Karpas-422 (cell line): ENCODE results near the gene ULK2. TPM values are rescaled to one million over a fixed set of nuclear protein-coding genes. Genes with fewer than 3 reads are reported as not detected.

Experiments
- DNase-seq: peaks from one replicate; pipeline ENCODE4 v3.0.0-alpha.2; 2015
- H2AFZ ChIP-seq: fragments of 200-600 bp; sonication (generic); 2 replicates; pipeline ENCODE4 v1.6.1; 2014; ENCODE audit warnings: antibody characterized with exemption, low read length, mixed read lengths
- H3K27ac ChIP-seq: fragments of 200-600 bp; sonication (generic); 2 replicates; pipeline ENCODE4 v1.5.1; 2014; ENCODE audit warnings: mild to moderate bottlenecking, low read length, moderate library complexity
- H3K27me3 ChIP-seq: fragments of 200-600 bp; sonication (generic); 2 replicates; pipeline ENCODE4 v1.6.1; 2014; ENCODE audit warnings: low read length, mixed read lengths
- H3K36me3 ChIP-seq: fragments of 200-600 bp; sonication (generic); 2 replicates; pipeline ENCODE4 v1.6.1; 2014; ENCODE audit warnings: low read length, mixed read lengths; ENCODE audit not compliant: insufficient read depth
- H3K4me1 ChIP-seq: fragments of 200-600 bp; sonication (generic); 2 replicates; pipeline ENCODE4 v1.6.1; 2014; ENCODE audit warnings: mild to moderate bottlenecking, low read length, mixed read lengths
- H3K4me2 ChIP-seq: fragments of 200-600 bp; sonication (generic); 2 replicates; pipeline ENCODE4 v1.6.1; 2014; ENCODE audit warnings: low read length, low read depth, mild to moderate bottlenecking; ENCODE audit not compliant: poor library complexity, severe bottlenecking
- H3K4me3 ChIP-seq: fragments of 200-600 bp; sonication (generic); 2 replicates; pipeline ENCODE4 v1.5.1; 2014; ENCODE audit warnings: mild to moderate bottlenecking, antibody characterized with exemption, low read length, mixed read lengths
- H3K79me2 ChIP-seq: fragments of 200-600 bp; sonication (generic); 2 replicates; pipeline ENCODE4 v1.6.1; 2014; ENCODE audit warnings: mild to moderate bottlenecking, low read length, mixed read lengths
- H3K9ac ChIP-seq: fragments of 200-600 bp; sonication (generic); 2 replicates; pipeline ENCODE4 v1.6.0; 2014; ENCODE audit warnings: low read length
- H3K9me2 ChIP-seq: fragments of 200-600 bp; sonication (generic), shearing (Covaris generic); replicated peaks from 2 replicates; pipeline ENCODE4 v1.6.0; 2014; ENCODE audit warnings: mild to moderate bottlenecking, low read length, moderate library complexity; ENCODE audit not compliant: insufficient read depth
- H3K9me3 ChIP-seq: fragments of 300-700, 200-600 bp; sonication (generic); 2 replicates; pipeline ENCODE4 v1.6.1; 2014; ENCODE audit warnings: low read length, mixed read lengths
- H4K20me1 ChIP-seq: fragments of 200-600 bp; sonication (generic); 2 replicates; pipeline ENCODE4 v1.6.1; 2014; ENCODE audit warnings: mild to moderate bottlenecking, antibody characterized with exemption, low read length, low read depth; ENCODE audit not compliant: insufficient read depth
- total RNA-seq: library from RNA; depleted of rRNA; stranded (reverse); fragments of >200 nt; shearing (Covaris generic); gene quantifications from 2 replicates; pipeline ENCODE4 v1.2.3, GENCODE V29; 2014; ENCODE audit warnings: low replicate concordance

Gene ULK2
- total RNA-seq, 1 experiment from 2014 or later: not detected

DNA sequence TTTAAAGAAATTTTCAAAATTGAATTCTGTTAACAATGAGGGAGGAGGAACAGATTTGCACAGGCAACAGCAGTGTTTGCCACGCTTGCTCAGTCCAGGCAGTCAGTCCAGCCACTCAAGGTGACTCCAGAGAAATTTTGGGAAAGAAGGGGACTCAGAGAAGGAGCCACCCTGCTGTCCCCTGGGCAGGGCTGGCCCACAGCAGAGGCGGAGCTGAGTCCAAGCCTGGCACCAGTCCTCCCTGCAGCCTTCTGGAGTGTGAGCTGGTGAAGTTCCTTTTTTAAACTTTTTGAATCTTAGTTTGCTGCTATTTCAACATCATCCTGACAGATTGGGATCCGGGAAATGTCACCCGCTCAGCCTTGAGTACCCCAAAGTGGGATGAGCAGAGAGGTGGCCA lies 136.9 kb downstream of the ULK2 start:
- no peak overlapping the region for H3K9ac ChIP-seq
- H3K4me3 ChIP-seq: no peak overlapping the region
- H3K9me3 ChIP-seq: no peaks in the 10 kb centered on the region
- no peaks in the 10 kb centered on the region for H3K79me2 ChIP-seq
- no peaks in the 10 kb centered on the region for H3K36me3 ChIP-seq
- H2AFZ ChIP-seq: no peak overlapping the region
- H3K4me2 ChIP-seq: no peak overlapping the region
- no peaks in the 10 kb centered on the region for H3K9me2 ChIP-seq
- no peak overlapping the region for H3K27ac ChIP-seq
- no peaks in the 10 kb centered on the region for H3K4me1 ChIP-seq
- no peaks in the 10 kb centered on the region for H3K27me3 ChIP-seq
- no peaks in the 10 kb centered on the region for H4K20me1 ChIP-seq
- no peak for DNase-seq

DNA sequence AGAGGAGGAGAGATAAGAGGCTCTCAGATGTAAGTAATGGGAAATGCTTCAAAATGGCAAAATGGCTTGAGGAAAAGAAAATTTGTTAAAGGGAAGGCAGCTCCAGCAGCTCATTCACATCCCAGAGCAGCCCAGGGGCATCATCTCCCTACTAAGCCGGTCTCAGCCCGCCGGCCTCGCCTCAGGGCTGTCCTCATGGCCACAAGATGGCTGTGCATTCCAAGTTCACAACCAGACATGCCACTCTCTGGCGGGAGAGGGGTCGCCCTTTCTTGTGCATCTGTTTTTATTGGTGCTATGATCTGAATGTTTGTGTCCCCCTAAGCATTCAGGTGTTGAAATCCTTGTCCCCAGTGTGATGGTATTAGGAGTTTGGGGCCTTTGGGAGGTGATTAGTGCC lies 137.8 kb downstream of the ULK2 start:
- H3K4me3 ChIP-seq: no peak overlapping the region
- H3K4me2 ChIP-seq: no peak overlapping the region

DNA sequence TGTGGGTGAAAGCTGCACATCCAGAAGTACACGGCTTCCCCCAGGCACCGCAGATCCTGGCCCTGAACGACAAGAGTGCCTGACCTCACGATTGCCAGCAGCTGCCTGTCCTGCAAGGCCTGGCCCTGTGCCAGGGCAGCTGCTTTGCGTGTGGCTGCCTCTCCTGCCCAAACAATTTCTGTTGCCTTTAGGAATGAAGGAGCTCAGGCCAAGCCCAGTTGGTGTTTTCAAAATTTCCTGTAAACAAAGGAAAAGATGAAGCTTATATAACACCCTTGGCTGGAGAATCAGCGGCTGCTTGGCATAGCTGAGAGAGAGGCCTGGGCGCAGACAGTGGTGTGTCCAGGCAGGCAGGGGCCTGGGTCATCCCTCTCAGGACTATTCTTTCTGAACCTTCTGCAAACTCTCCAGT lies 139.6 kb downstream of the ULK2 start:
- Histone ChIP-seq H3K27ac (no peak overlapping the region), H3K27me3 (no peaks in the 10 kb centered on the region), H3K79me2 (no peaks in the 10 kb centered on the region), H4K20me1 (no peaks in the 10 kb centered on the region), H3K9me3 (no peaks in the 10 kb centered on the region), H3K4me1 (no peaks in the 10 kb centered on the region), H3K9ac (no peak overlapping the region), H3K4me3 (no peak overlapping the region), H3K9me2 (no peaks in the 10 kb centered on the region), H2AFZ (no peak overlapping the region), H3K4me2 (no peak overlapping the region), H3K36me3 (no peaks in the 10 kb centered on the region)
- no peak for DNase-seq

More for the DNA sequence above, 137.8 kb downstream of the ULK2 start:
- no peak overlapping the region for H3K9ac ChIP-seq
- H3K27ac ChIP-seq: no peak overlapping the region
- H2AFZ ChIP-seq: no peak overlapping the region
- H4K20me1 ChIP-seq: no peaks in the 10 kb centered on the region
- DNase-seq: no peak
- no peaks in the 10 kb centered on the region for H3K36me3 ChIP-seq
- H3K9me2 ChIP-seq: no peaks in the 10 kb centered on the region
- H3K9me3 ChIP-seq: no peaks in the 10 kb centered on the region
- H3K4me1 ChIP-seq: no peaks in the 10 kb centered on the region
- H3K79me2 ChIP-seq: no peaks in the 10 kb centered on the region
- H3K27me3 ChIP-seq: no peaks in the 10 kb centered on the region

DNA sequence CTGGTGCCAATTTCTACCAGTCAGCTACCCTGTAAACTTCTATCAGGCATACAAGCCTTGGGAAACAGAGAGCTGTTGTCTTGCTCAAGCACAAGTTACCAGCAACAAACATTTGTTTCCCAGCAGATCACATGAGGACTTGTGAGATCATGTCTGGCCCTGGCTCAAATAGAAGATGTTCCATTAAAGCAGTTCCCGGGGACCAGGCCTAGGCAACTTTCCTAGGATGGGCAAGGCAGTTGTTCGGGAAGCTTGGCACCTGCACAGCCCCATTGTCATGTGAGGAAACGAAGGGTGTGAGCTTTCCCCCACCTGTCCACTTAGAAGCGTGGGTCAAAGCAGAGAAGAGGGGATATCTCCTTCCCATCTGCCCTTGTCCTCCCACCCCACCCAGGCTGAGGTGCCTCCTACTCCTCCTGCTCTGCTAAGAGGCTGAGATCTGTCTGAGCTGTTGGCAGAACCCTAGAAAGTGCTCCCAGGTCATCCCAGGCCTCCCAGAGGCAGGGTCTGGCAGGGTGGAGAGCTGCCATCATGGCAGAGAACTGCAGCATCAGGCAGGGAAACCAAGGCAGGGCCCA lies 140.1 kb downstream of the ULK2 start:
- H3K4me1 ChIP-seq: no peaks in the 10 kb centered on the region
- H3K27me3 ChIP-seq: no peaks in the 10 kb centered on the region
- H4K20me1 ChIP-seq: no peaks in the 10 kb centered on the region
- no peaks in the 10 kb centered on the region for H3K79me2 ChIP-seq
- no peak overlapping the region for H3K4me3 ChIP-seq
- H3K27ac ChIP-seq: no peak overlapping the region
- no peak overlapping the region for H3K9ac ChIP-seq
- DNase-seq: no peak
- H3K9me3 ChIP-seq: no peaks in the 10 kb centered on the region
- H3K9me2 ChIP-seq: no peaks in the 10 kb centered on the region
- no peak overlapping the region for H2AFZ ChIP-seq
- no peaks in the 10 kb centered on the region for H3K36me3 ChIP-seq
- H3K4me2 ChIP-seq: no peak overlapping the region

DNA sequence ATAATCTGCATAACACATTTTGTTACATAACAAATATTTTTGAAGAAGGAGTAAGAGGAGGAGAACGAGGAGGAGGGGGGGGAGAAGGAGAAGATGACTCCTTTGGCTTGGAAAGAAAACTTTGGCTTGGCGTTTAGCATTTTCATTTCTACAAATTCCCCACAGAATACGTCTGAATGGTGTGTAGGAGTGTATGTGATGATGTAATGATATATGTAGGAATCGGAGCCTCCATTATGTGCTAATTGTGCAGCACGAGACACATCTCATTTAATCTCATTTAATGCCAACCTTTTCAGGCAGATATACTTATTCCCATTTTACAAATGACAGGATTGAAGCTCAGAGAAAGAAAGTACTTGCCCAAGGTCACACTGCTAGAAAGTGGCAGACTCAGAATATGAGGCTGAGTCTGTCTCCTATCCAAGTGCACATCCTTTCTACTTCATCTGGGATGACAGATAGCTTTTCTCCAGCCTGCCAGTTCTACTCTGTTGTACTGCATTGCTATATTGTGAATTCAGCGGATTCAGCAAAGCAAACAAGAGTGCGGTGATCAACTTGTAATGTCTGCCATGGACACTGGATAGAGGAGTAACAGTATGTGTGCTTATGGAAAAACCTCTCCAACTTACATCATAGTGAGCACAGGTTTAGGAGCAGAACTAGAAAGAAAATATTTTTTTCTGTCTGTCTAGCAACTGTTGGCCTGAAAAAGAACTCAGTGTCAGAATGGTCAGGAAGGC lies 140.9 kb downstream of the ULK2 start:
- no peaks in the 10 kb centered on the region for H3K9me2 ChIP-seq
- H3K36me3 ChIP-seq: no peaks in the 10 kb centered on the region
- H3K4me3 ChIP-seq: no peak overlapping the region
- no peak overlapping the region for H2AFZ ChIP-seq
- H3K79me2 ChIP-seq: no peaks in the 10 kb centered on the region
- no peaks in the 10 kb centered on the region for H3K27me3 ChIP-seq
- no peak overlapping the region for H3K4me2 ChIP-seq
- no peaks in the 10 kb centered on the region for H3K4me1 ChIP-seq
- no peaks in the 10 kb centered on the region for H3K9me3 ChIP-seq
- H4K20me1 ChIP-seq: no peaks in the 10 kb centered on the region
- H3K27ac ChIP-seq: no peak overlapping the region
- no peak for DNase-seq
- no peak overlapping the region for H3K9ac ChIP-seq

DNA sequence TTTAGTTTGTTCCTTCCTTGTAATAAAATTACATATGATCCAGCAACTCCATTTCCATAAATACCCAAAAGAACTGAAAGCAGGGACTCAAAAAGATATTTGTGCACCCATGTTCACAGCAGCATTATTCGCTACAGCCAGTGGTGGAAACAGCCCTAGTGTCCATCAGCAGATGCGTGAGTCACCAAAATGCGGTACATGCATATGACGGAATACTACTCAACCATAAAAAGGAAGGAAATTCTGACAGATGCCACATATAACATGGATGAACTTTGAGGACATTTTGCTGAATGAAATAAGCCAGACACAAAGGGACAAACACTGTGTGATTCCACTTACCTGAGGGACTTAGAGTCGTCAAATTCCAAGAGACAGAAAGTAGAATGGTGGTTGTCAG lies 142.2 kb downstream of the ULK2 start:
- no peaks in the 10 kb centered on the region for H3K4me1 ChIP-seq

DNA sequence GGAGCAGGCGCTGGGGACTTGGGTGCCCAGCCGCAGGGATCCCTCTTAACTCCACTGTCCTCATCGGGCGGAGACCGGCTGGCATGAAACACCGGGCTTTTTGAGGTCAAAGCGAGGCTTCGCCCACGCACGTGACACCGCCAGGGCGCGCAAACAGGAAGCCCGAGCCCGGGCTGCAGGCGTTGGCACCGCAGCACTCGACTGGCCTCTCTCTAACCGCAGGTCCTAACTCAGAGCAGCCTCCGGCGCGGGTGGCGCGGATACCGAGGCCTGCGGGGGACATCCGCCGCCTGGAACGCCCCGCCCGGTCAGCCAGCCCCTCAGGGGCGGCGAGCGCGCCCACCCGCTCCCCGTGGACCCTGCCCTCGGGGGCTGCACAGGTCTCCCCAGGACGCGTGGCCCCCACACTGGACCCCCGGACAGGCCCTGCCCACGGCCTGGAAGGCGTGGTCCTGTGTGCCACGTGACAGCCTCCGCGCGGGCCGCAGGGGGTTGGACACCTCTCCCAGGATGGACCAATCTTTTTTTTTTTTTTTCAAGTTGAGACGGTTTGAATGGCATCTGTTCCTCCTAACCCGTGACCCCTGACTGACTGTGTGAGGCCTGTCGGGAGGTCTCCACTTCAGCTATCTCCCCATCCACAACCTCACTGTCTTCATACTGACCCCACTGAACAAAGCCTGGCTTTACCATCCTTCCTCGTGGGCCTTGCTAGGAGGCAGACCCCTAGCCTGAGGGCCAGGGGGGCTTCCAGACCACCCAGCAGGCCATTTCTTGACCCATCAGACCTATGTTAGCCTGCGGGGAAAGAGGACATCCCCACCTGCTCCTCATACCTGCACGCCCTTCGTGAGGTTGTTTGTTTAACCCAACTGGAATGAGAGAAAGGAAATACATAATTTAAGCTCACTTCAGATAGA lies 143.0 kb downstream of the ULK2 start:
- no peak overlapping the region for H3K4me3 ChIP-seq
- H3K36me3 ChIP-seq: no peaks in the 10 kb centered on the region
- H3K9me3 ChIP-seq: no peaks in the 10 kb centered on the region
- no peaks in the 10 kb centered on the region for H3K9me2 ChIP-seq
- H3K27ac ChIP-seq: no peak overlapping the region
- no peaks in the 10 kb centered on the region for H4K20me1 ChIP-seq
- no peaks in the 10 kb centered on the region for H3K27me3 ChIP-seq
- no peak for DNase-seq
- H3K4me2 ChIP-seq: no peak overlapping the region
- no peak overlapping the region for H3K9ac ChIP-seq
- no peaks in the 10 kb centered on the region for H3K79me2 ChIP-seq
- H3K4me1 ChIP-seq: no peaks in the 10 kb centered on the region
- no peak overlapping the region for H2AFZ ChIP-seq

More for the DNA sequence above, 142.2 kb downstream of the ULK2 start:
- H3K79me2 ChIP-seq: no peaks in the 10 kb centered on the region
- no peak overlapping the region for H3K4me3 ChIP-seq
- H4K20me1 ChIP-seq: no peaks in the 10 kb centered on the region
- H2AFZ ChIP-seq: no peak overlapping the region
- no peaks in the 10 kb centered on the region for H3K27me3 ChIP-seq
- H3K9me2 ChIP-seq: no peaks in the 10 kb centered on the region
- no peaks in the 10 kb centered on the region for H3K9me3 ChIP-seq
- H3K27ac ChIP-seq: no peak overlapping the region
- H3K4me2 ChIP-seq: no peak overlapping the region
- no peaks in the 10 kb centered on the region for H3K36me3 ChIP-seq
- DNase-seq: no peak
- H3K9ac ChIP-seq: no peak overlapping the region

DNA sequence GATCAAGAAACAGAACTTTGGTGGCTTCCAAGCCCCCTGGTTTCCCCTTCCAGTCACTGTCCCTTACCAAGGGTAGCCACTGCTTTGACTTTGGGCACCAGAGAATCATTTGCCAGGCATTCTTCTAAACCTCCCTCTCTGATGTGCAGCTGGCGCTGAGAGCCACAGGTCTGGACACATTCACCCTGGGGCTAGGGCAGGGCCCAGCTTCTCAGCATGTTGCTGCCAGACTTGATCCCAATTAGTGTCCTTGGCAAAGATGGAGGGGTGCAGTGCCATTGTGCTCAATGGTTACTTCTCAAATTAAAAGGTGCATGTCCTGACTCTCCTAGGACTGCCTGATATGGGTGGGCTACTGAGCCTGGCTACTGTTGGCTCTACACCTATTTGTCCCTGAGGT lies 143.8 kb downstream of the ULK2 start:
- no peaks in the 10 kb centered on the region for H3K36me3 ChIP-seq
- H3K4me3 ChIP-seq: no peak overlapping the region
- no peak overlapping the region for H3K4me2 ChIP-seq
- H4K20me1 ChIP-seq: peaks cover 2% of the 10 kb centered on the region; the same call in 1 of the 2 replicates
- H3K79me2 ChIP-seq: no peaks in the 10 kb centered on the region
- H3K9me2 ChIP-seq: no peaks in the 10 kb centered on the region
- no peak overlapping the region for H3K9ac ChIP-seq
- no peak for DNase-seq
- H3K4me1 ChIP-seq: no peaks in the 10 kb centered on the region
- no peak overlapping the region for H2AFZ ChIP-seq
- H3K9me3 ChIP-seq: no peaks in the 10 kb centered on the region
- H3K27ac ChIP-seq: no peak overlapping the region
- no peaks in the 10 kb centered on the region for H3K27me3 ChIP-seq
